AG09309 (cell line): ENCODE results near the gene METTL3.
A peak's percentile ranks its signal among the peaks of the same experiment; 100 is the strongest.

ENCODE experiments used
- DNase-seq: peaks from one replicate; pipeline ENCODE4 v3.0.0-alpha.2; 2010; ENCODE audit warnings: low read depth
- H3K4me3 ChIP-seq: 2 replicates; pipeline ENCODE4 v1.5.1; 2011; ENCODE audit warnings: mild to moderate bottlenecking, low read depth, low read length, moderate library complexity; ENCODE audit not compliant: control insufficient read depth
- TF ChIP-seq, protein P1 (sequence below): IDR thresholded peaks from 2 replicates; pipeline ENCODE4 v1.5.1; 2011; ENCODE audit warnings: mild to moderate bottlenecking, low read depth, low read length, inconsistent platforms; ENCODE audit not compliant: insufficient read depth, control insufficient read depth; ENCODE audit errors: missing control alignments

METTL3 gene

DNA sequence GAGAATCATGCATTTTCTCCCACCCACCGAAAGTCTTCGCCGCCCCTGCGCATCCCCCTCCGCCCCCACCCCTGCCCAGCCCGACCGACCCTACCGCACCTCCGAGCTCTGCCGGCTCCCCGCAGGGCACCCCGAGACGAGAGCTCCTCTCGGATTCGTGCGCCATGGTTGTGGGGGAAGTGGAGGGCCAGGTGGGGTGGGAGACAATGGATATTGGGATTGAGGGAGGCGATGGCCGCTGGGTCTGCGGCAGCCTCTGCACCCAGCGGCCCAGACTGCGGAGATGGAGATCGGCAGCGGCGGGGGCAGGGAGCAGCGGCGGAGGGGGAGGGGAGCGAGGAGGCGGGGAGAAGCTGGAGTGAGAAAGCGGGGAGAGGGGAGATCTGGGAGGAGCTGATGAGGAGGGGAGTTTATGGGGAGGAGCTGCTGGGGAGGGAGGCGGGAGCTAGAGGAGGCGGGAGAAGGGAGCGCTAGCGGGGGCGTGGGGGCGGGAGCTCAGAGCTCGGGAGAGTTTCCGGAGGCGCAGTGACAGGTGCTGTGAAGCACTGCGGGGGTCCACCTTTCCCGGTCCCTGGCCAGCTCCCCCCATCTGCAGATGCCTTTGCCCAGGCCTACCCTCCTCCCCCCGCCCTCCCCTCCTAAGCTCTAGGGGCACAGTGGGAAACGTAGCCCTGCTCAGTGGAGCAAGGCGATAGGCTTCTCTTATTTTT is 15.0 kb upstream of the METTL3 start, which contains the start of gene SALL2:
Gene SALL2, minus strand, starts transcription at position 385 of the 710 bp plus-strand sequence. Its CDS starts 219 bp downstream, at position 166.
- TF ChIP-seq, protein P1, sequence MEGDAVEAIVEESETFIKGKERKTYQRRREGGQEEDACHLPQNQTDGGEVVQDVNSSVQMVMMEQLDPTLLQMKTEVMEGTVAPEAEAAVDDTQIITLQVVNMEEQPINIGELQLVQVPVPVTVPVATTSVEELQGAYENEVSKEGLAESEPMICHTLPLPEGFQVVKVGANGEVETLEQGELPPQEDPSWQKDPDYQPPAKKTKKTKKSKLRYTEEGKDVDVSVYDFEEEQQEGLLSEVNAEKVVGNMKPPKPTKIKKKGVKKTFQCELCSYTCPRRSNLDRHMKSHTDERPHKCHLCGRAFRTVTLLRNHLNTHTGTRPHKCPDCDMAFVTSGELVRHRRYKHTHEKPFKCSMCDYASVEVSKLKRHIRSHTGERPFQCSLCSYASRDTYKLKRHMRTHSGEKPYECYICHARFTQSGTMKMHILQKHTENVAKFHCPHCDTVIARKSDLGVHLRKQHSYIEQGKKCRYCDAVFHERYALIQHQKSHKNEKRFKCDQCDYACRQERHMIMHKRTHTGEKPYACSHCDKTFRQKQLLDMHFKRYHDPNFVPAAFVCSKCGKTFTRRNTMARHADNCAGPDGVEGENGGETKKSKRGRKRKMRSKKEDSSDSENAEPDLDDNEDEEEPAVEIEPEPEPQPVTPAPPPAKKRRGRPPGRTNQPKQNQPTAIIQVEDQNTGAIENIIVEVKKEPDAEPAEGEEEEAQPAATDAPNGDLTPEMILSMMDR, result no peak
- peak within 1 kb of the TSS; percentile 81 for H3K4me3 ChIP-seq
- DNase-seq, result no peak

- TF ChIP-seq, protein P1, result no peak
- no peak for DNase-seq
- peak overlapping the region; percentile 81 for H3K4me3 ChIP-seq
Observed at GRCh38 chr14:21525571-21525961, 14.4 kb upstream of the METTL3 start.

- no peak for DNase-seq
- TF ChIP-seq, protein P1, result no peak
- no peak overlapping the region for H3K4me3 ChIP-seq
Observed at GRCh38 chr14:21524575-21525490, 13.7 kb upstream of the METTL3 start.

DNA sequence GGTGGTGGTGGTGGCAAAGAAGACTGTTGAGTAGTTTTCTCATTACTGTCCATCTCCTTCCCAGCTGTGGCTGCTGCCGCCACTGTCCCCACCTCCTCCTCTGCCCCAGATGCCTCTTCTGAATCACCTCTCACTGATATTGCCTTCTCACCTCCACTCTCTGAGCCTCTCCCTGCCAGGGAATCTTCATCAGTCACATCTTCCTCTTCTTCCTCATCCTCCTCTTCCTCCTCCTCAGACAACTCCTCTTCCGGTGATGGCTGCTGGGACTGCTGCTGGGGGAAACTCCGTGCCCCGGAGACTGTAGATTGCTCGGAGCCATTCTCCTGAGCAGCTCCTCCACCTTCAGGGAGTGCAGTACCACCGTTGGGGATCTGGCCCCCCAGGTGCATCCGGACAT is 12.1 kb upstream of the METTL3 start:
- H3K4me3 ChIP-seq, result no peak overlapping the region
- no peak for DNase-seq
- TF ChIP-seq, protein P1, result no peak

- TF ChIP-seq, protein P1, result no peak
- no peak for DNase-seq
- H3K4me3 ChIP-seq, result no peak overlapping the region
Observed at GRCh38 chr14:21521501-21521900, 10.4 kb upstream of the METTL3 start.

DNA sequence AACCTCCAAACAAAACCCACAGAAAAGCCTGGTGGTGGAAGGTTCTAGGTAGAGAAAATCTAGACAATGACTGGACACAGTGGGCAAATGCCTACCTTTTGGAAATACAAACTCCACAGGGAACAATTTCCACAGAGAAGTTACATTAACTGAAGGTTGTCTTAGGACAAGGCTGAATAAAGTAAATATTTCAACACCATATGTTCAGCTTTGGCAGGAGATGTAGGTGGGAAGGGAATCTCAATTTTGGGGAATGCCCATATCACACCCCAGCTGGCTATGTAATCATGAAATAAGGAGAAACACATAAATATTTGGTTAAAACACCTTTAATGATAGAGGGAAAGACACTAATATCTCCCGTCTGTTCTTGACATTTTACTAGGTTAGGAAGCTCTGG is 9.6 kb upstream of the METTL3 start:
- no peak for DNase-seq
- TF ChIP-seq, protein P1, result no peak
- H3K4me3 ChIP-seq, result no peak overlapping the region
